NT2/D1 (cell line): ENCODE data around the gene CACNB2.
"Not testable (repeated sequence)": the region's sequence is repeated elsewhere in the genome, so short reads cannot be mapped to it uniquely, and the experiment has no call there.

ENCODE experiments used
- DNase-seq: peaks from one replicate; pipeline ENCODE4 v3.0.0-alpha.2; 2011; ENCODE audit warnings: low read depth, low spot score
- H3K27me3 ChIP-seq: 2 replicates; pipeline ENCODE4 v1.6.0; 2011; ENCODE audit warnings: mild to moderate bottlenecking; ENCODE audit not compliant: insufficient read length, insufficient read depth
- H3K36me3 ChIP-seq: 2 replicates; pipeline ENCODE4 v1.6.1; 2011; ENCODE audit warnings: mild to moderate bottlenecking, low read length, mixed read lengths; ENCODE audit not compliant: insufficient read depth, insufficient read length
- H3K4me1 ChIP-seq: 2 replicates; pipeline ENCODE4 v1.5.1; 2011; ENCODE audit not compliant: insufficient read depth, insufficient read length
- H3K4me3 ChIP-seq: 2 replicates; pipeline ENCODE4 v1.5.1; 2011; ENCODE audit warnings: low read depth; ENCODE audit not compliant: insufficient read length
- H3K9ac ChIP-seq: 2 replicates; pipeline ENCODE4 v1.6.0; 2011; ENCODE audit warnings: low read depth; ENCODE audit not compliant: insufficient read length
- H3K9me3 ChIP-seq: 2 replicates; pipeline ENCODE4 v1.5.1; 2011; ENCODE audit warnings: mild to moderate bottlenecking, low read length; ENCODE audit not compliant: insufficient read depth
- SUZ12 ChIP-seq: IDR thresholded peaks from 2 replicates; pipeline ENCODE4 v1.6.1; 2011; ENCODE audit not compliant: insufficient read length, insufficient read depth; ENCODE audit errors: extremely low read depth
- YY1 ChIP-seq: IDR thresholded peaks from 2 replicates; pipeline ENCODE4 v1.6.1; 2011; ENCODE audit not compliant: insufficient read length, insufficient read depth
- ZNF274 ChIP-seq: IDR thresholded peaks from 2 replicates; pipeline ENCODE4 v1.6.1; 2011; ENCODE audit warnings: mild to moderate bottlenecking, low read depth, low read length

Gene CACNB2

DNA sequence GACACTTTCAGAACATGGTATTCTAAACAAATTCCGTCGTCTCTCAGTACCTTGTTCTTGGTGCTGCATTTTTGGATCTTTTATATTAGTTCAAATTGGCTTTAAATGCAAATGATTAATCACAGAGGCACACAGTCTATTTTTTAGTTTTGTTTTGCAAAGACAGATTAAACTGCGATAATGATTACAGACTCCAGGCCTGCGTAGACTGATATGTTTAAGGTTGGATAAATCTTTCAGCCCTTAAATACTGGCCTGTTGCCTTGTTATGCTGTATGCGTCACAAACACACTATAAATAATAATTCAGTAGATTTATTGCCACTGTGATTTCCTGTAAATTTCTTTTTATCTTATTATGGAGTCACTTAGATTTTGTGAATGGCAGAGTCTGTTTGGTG, 19.3 kb downstream of the CACNB2 start:
- DNase-seq: no peak
- Histone ChIP-seq H3K4me3 (no peak overlapping the region), H3K4me1 (no peaks in the 10 kb centered on the region)

DNA sequence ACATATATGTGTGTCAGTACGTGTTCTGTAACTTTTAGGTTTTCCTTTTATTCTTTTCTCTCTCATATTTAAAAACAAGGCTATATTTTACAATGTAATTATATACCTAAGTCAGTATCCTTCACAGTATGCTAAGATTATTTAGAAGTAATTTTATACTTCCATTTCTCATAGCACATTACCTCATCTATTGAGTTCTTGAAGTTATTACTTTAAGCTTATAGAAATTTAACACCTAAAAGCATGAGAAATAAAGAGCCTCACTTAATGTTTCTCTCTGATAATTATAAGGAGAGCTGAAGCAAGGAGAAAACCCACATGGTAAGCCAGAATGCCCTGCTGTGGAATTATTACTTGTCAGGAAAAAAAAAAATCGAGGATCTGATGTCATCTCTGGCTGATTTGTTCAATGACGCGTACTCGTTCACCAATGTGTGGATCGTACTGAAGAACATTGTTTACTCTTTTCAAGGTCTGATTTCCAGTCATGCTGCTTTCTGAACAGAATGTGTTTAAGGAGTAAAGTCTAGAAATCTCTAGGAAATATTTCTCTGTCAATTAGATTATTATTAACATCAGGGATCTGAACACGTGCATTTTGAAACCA, 21.9 kb downstream of the CACNB2 start:
- no peak overlapping the region for H3K4me3 ChIP-seq
- no peaks in the 10 kb centered on the region for H3K4me1 ChIP-seq
- TF ChIP-seq YY1 (no peak), SUZ12 (no peak), ZNF274 (no peak)
- no peaks in the 10 kb centered on the region for H3K9me3 ChIP-seq
- no peaks in the 10 kb centered on the region for H3K27me3 ChIP-seq
- DNase-seq: no peak
- H3K9ac ChIP-seq: no peak overlapping the region
- no peaks in the 10 kb centered on the region for H3K36me3 ChIP-seq

More for the DNA sequence above, 19.3 kb downstream of the CACNB2 start:
- Histone ChIP-seq H3K36me3 (no peaks in the 10 kb centered on the region), H3K9me3 (no peaks in the 10 kb centered on the region; the same call in 1 of the 2 replicates), H3K9ac (no peak overlapping the region), H3K27me3 (no peaks in the 10 kb centered on the region)
- TF ChIP-seq ZNF274 (no peak), SUZ12 (no peak), YY1 (no peak)

DNA sequence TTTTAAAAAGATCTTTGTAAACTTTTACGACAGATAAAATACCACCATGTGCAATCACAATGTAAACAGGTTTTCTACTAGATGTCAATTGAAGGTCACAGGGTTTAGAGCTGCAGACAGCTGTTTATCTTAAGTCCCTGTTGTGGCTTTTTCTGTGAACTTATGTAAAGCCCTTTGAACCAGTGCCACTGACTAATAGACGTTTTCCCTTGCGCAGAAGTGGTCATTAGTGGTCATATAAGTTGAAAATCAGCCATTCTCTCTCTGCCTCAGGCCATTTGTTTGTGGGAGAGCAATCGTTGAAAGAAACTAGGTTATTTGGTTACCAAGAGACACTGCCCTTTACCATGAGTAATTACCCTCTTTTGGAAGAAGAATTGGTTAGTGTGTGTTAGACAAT, 23.9 kb downstream of the CACNB2 start:
- H3K27me3 ChIP-seq: no peaks in the 10 kb centered on the region
- no peak overlapping the region for H3K4me3 ChIP-seq
- DNase-seq: no peak
- no peaks in the 10 kb centered on the region for H3K36me3 ChIP-seq
- no peak overlapping the region for H3K9ac ChIP-seq
- H3K9me3 ChIP-seq: no peaks in the 10 kb centered on the region
- TF ChIP-seq SUZ12: no peak
- TF ChIP-seq YY1: no peak
- no peak for TF ChIP-seq ZNF274
- no peaks in the 10 kb centered on the region for H3K4me1 ChIP-seq

- Histone ChIP-seq H3K27me3 (no peaks in the 10 kb centered on the region), H3K4me1 (no peaks in the 10 kb centered on the region), H3K9me3 (no peaks in the 10 kb centered on the region), H3K4me3 (no peak overlapping the region), H3K36me3 (no peaks in the 10 kb centered on the region), H3K9ac (no peak overlapping the region)
- TF ChIP-seq YY1: no peak
- TF ChIP-seq ZNF274: no peak
- no peak for TF ChIP-seq SUZ12
- no peak for DNase-seq
Measured at GRCh38 chr10:18164748-18165361, 24.6 kb downstream of the CACNB2 start.

DNA sequence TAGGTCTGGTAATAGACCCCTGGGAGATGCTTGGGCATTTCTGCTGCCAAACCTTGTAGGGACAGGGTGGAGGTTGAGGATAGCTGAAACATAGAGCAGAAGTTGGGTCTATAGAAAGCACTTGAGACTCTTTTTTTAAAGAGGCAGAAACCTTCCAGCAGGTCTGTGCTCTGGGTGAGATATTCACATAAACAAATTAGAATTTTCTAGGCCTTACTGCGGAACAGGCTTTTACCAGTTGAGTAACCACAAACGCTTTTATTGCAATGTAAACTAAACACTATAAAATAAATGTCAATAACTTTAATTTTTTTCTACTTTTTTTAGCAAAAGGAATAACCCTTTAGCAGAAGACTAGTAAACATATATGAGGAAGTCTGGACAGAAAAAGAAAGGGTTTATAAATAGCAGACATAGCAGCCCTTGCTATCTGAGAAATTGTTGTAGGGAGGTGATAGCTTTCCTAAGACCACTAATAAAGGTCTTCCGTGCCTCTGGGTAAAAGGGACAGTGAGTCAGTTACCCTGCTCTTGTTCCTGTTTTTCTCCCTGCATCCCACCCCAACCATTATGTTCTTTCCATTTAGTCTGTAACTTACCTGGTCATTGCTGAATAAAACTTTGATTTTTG, 38.7 kb downstream of the CACNB2 start:
- DNase-seq: no peak
- no peak overlapping the region for H3K9ac ChIP-seq
- no peak overlapping the region for H3K4me3 ChIP-seq
- TF ChIP-seq SUZ12 (no peak), ZNF274 (no peak), YY1 (no peak)
- no peaks in the 10 kb centered on the region for H3K36me3 ChIP-seq
- H3K27me3 ChIP-seq: no peaks in the 10 kb centered on the region
- H3K4me1 ChIP-seq: no peaks in the 10 kb centered on the region
- no peaks in the 10 kb centered on the region for H3K9me3 ChIP-seq

DNA sequence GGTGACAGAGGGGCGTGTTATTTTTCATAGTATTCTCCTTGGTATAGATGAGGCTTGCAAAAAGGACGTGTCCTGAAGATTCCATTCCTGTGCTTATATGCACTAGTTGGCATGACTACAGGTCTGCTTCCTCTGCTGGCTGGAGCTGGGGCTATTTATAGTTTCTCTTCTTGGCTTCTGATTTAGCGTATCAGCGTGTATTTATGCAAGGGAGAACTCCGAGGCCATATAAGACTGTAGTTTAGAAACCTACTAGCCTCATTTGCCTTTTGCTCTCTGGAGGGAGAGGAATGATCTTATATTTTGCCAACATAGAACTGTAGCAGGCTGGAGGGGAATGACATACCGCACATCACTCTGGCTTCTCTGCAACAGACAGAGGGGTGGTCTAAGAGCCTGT, 39.7 kb downstream of the CACNB2 start:
- Histone ChIP-seq H3K9me3 (no peaks in the 10 kb centered on the region), H3K27me3 (no peaks in the 10 kb centered on the region), H3K4me3 (no peak overlapping the region), H3K9ac (no peak overlapping the region), H3K4me1 (no peaks in the 10 kb centered on the region), H3K36me3 (no peaks in the 10 kb centered on the region)
- DNase-seq: no peak
- TF ChIP-seq YY1 (no peak), SUZ12 (no peak), ZNF274 (no peak)

GRCh38 chr10:18181382-18181781, 41.2 kb downstream of the CACNB2 start:
- H3K36me3 ChIP-seq, H3K4me3 ChIP-seq, H3K27me3 ChIP-seq, DNase-seq, H3K4me1 ChIP-seq, H3K9me3 ChIP-seq, H3K9ac ChIP-seq: not testable (repeated sequence)

DNA sequence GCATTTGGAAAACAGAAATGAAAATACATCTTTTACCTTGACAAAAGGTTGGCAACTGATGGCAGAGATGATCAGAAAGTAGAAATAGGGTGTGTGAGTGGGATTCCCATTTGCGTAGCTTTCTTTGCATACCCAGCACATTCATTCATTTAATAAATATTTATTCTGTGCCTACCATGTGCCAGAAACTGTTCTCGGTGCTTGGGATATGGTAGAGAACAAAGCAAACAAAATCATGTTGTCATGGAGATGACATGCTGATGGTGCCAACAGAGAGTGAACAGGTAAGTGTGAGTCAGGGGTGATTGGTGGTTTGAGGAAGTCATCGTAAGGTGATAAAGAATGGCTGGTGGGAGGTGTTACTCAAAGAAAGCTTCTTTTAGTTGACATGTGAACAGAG, 45.4 kb downstream of the CACNB2 start:
- H3K4me3 ChIP-seq: no peak overlapping the region
- H3K4me1 ChIP-seq: no peaks in the 10 kb centered on the region
- H3K27me3 ChIP-seq: no peaks in the 10 kb centered on the region
- H3K9me3 ChIP-seq: no peaks in the 10 kb centered on the region
- no peak for DNase-seq
- no peaks in the 10 kb centered on the region for H3K36me3 ChIP-seq
- H3K9ac ChIP-seq: no peak overlapping the region
- TF ChIP-seq YY1 (no peak), SUZ12 (no peak), ZNF274 (no peak)
